Measurements from ENCODE around the gene POLR2B. TPM values are rescaled to one million over a fixed set of nuclear protein-coding genes. Genes with fewer than 3 reads are reported as not detected.

Gene POLR2B
- total and polyA plus RNA-seq, 2 of the 4 experiments (the other 2 are of a cell fraction), result 74.0 to 106 TPM

GRCh38 chr4:57023104-57023503, 44.4 kb downstream of the POLR2B start (continued):
- TF ChIP-seq ELK1 (IDR thresholded peaks at IDR 0.05; ENCODE audit: borderline replicate concordance, low read depth, low read length) (no peak), RCOR1 (IDR thresholded peaks at IDR 0.05; ENCODE audit: insufficient replicate concordance, low read length) (peak; percentile 54)
- TF ChIP-seq, protein P1, sequence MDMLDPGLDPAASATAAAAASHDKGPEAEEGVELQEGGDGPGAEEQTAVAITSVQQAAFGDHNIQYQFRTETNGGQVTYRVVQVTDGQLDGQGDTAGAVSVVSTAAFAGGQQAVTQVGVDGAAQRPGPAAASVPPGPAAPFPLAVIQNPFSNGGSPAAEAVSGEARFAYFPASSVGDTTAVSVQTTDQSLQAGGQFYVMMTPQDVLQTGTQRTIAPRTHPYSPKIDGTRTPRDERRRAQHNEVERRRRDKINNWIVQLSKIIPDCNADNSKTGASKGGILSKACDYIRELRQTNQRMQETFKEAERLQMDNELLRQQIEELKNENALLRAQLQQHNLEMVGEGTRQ (IDR thresholded peaks at IDR 0.05; ENCODE audit: low read depth, low read length), result no peak

- Histone ChIP-seq H3K9ac (ENCODE audit: low read depth, low read length) (no peak overlapping the region), H3K9me3 (ENCODE audit: control insufficient read depth, insufficient read depth, low read length) (no peaks in the 10 kb centered on the region), H2BK5ac (ENCODE audit: low read depth, low read length, poor library complexity, severe bottlenecking) (no peak overlapping the region), H3K23ac (ENCODE audit: low read depth, low read length) (no peak overlapping the region), H3K4me3 (ENCODE audit: insufficient read depth, low read depth, low read length) (no peak overlapping the region), H3K4me1 (ENCODE audit: control insufficient read depth, insufficient read depth, low read length) (peaks cover 3% of the 10 kb centered on the region; the same call in 1 of the 2 replicates), H2AK9ac (replicated peaks; ENCODE audit: low read depth, low read length, poor library complexity) (no peak overlapping the region), H3K27me3 (ENCODE audit: control insufficient read depth, insufficient read depth, low read length) (no peaks in the 10 kb centered on the region), H3K27ac (ENCODE audit: insufficient read depth, low read length) (no peak overlapping the region), H2BK15ac (ENCODE audit: low read depth, low read length) (no peak overlapping the region), H2AK5ac (ENCODE audit: low read depth, low read length) (no peak overlapping the region), H3K56ac (ENCODE audit: extremely low read depth, insufficient read depth, low read length) (no peak overlapping the region), H2BK120ac (ENCODE audit: low read depth, low read length) (no peak overlapping the region), H3K79me1 (ENCODE audit: low read depth in 1 of 2, low read length in 2 of 2) (peaks cover 2 to 25% of the 10 kb centered on the region in 2 experiments; a peak in 2 of 4 replicates), H3K36me3 (ENCODE audit: control insufficient read depth, insufficient read depth, low read length) (peaks cover 21% of the 10 kb centered on the region), H2AFZ (replicated peaks; ENCODE audit: low read length, poor library complexity) (no peak overlapping the region), H4K20me1 (ENCODE audit: insufficient read depth, low read length) (no peaks in the 10 kb centered on the region), H4K5ac (ENCODE audit: low read depth, low read length) (no peak overlapping the region), H3K9me1 (ENCODE audit: insufficient read depth, low read length) (no peaks in the 10 kb centered on the region), H4K91ac (ENCODE audit: insufficient read depth, low read depth, low read length) (no peak overlapping the region), H3K14ac (replicated peaks; ENCODE audit: low read depth, low read length) (no peak overlapping the region), H3K4ac (ENCODE audit: low read depth, low read length) (no peak overlapping the region), H3K4me2 (ENCODE audit: low read depth, low read length) (no peak overlapping the region), H4K8ac (ENCODE audit: low read depth in 2 of 2, low read length in 2 of 2) (no peak overlapping the region), H3K18ac (ENCODE audit: low read depth, low read length) (no peak overlapping the region), H2BK20ac (ENCODE audit: low read depth, low read length) (no peak overlapping the region)
- no CpG with 5 or more reads among the region's 3 CpGs for WGBS, 2 experiments (ENCODE audit: extremely low coverage in 2 of 2, insufficient read length in 1 of 2)
- TF ChIP-seq POLR2A (IDR thresholded peaks at IDR 0.05; ENCODE audit: low read depth, low read length) (no peak), NFE2L2 (IDR thresholded peaks at IDR 0.05; ENCODE audit: low read depth, low read length) (no peak), BHLHE40 (IDR thresholded peaks at IDR 0.05; ENCODE audit: low read depth, low read length) (no peak), FOS (IDR thresholded peaks at IDR 0.05; ENCODE audit: low read depth, low read length) (no peak), RAD21 (IDR thresholded peaks at IDR 0.05; ENCODE audit: low read length) (no peak), MAZ (IDR thresholded peaks at IDR 0.05; ENCODE audit: borderline replicate concordance, low read depth, low read length) (no peak), SMC3 (IDR thresholded peaks at IDR 0.05; ENCODE audit: low read depth, low read length) (no peak), CEBPB (IDR thresholded peaks at IDR 0.05; ENCODE audit: low read depth, low read length) (no peak), ELK1 (IDR thresholded peaks at IDR 0.05; ENCODE audit: borderline replicate concordance, low read depth, low read length) (no peak), RFX5 (IDR thresholded peaks at IDR 0.05; ENCODE audit: low read depth, low read length) (no peak), RCOR1 (IDR thresholded peaks at IDR 0.05; ENCODE audit: insufficient replicate concordance, low read length) (no peak), MXI1 (IDR thresholded peaks at IDR 0.05; ENCODE audit: borderline replicate concordance, low read depth, low read length) (no peak)
- in situ Hi-C loops (cut with MboI; ENCODE audit: low sequenced_read_pairs) (loop anchor here (25.0 kb wide), 1 partner anchor 403 kb away; no protein-coding TSS in a partner anchor), dilution Hi-C loops (cut with HindIII; ENCODE audit: low sequenced_read_pairs, unreplicated experiment) (no loop called here), intact Hi-C loops (cut with micrococcal nuclease) (no loop called here)
- ATAC-seq (ENCODE audit: low read depth) (no peak), DNase-seq (no peak)
- POLR2A ChIA-PET (ENCODE audit: unreplicated experiment), result no interaction called here
- no TSS peak for BruUV-seq (replicated peaks)
- CTCF ChIA-PET, result interaction anchor here (0.9 kb wide), 1 partner anchor 129 kb away, joined by 3 read pairs; no protein-coding TSS in a partner anchor
These were observed 55.8 kb downstream of the POLR2B start for GRCh38 chr4:57034520-57034919.

Measured in IMR-90 (cell line).